Iris pigment epithelial cell (primary cell): Measurements from ENCODE around the gene ELF2.
A peak's percentile ranks its signal among the peaks of the same experiment; 100 is the strongest.
"Not testable (repeated sequence)": the region's sequence is repeated elsewhere in the genome, so short reads cannot be mapped to it uniquely, and the experiment has no call there.

Experiments
- DNase-seq: peaks from one replicate; pipeline ENCODE4 v3.0.0-alpha.2; 2011; ENCODE audit warnings: low read depth

ELF2 gene

DNA sequence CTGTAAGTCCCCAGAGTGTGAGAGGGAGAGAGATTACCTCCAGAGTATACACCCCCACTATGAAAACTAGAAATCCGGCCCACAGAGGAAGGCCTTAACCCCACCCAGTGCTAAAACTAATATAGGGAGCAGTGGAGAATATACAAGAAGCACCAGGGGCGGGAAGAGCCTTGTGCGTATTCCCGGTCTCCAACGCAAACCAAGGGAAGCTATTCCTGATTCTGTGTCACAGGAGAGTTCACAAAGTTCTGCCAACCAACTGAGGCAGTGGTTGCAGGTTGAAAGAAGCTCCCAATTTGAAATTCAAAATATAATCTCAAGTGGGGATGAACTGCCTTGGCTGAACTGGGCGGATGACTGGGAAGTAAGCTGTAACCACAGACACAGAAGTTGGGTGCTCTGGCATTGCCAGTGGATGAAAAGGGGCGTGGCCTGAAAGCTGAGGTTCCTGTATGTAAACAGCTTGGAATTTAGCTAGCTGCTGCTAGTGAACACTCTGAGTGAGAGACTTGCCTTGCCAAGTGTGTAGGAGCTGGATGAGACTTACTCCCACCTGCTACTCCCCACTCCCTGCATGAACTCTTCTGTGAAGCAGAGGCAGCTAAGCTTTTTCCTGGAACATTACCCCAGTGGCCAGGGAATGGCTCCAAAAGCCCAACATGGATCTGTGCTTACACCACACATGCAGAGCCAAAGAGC, 32.7 kb downstream of the ELF2 start:
- DNase-seq, result peak; percentile 85

DNA sequence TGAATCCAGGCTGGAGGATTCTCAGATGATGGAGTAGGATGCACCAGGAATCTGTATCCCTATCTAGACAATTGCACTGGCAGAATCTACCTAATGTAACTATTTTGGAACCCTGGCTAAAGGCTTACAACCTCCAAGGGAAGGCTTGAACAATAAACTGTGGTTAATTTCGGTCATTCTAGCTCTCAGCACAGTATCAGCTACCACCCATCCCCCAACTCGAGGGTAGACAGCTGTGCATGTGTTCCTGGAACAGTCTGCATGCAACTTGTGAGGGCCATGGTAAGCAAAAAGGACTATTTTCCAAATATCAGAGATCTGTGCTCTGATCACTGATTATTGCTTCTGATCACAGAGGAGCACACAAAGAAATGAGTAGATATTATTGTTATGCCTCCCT, 34.0 kb downstream of the ELF2 start:
- DNase-seq, result no peak

DNA sequence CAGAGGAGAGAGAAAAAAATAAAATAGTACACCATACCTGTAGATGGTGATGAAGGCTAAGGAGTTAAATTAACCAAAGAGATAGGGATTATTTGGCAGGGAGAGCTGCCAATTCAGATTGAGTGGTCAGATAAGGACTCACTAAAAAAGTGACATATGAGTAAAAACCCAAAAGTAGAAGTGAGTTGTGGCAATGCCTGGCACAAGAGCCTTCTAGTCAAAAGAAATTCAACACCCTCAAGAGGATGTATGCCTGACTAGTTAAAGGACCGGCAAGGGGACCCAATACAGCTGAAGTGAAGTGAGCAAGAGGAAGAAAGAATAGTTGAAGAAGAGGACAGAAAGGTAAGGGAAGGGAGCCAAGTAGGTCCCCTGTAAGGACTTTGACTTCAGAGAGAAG, 34.9 kb downstream of the ELF2 start:
- no peak for DNase-seq

DNA sequence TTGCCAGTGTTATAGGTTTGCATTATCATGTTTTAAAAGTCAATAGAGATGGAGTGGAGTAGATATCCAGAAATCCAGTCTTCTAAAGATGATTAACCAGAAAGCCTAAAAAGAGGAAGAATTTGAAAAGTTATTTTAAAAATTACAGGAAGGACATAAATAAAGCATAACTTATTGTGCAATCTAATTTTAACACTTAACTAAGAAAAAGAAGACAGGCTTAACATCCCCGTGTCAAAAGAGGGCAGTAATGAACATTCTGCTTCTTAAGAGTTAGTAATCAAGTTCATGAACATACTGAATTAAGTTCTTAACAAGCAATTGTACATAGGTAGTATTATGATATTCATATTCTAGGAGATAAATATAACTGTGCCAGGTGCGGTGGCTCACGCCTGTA, 39.3 kb downstream of the ELF2 start:
- DNase-seq, result no peak

DNA sequence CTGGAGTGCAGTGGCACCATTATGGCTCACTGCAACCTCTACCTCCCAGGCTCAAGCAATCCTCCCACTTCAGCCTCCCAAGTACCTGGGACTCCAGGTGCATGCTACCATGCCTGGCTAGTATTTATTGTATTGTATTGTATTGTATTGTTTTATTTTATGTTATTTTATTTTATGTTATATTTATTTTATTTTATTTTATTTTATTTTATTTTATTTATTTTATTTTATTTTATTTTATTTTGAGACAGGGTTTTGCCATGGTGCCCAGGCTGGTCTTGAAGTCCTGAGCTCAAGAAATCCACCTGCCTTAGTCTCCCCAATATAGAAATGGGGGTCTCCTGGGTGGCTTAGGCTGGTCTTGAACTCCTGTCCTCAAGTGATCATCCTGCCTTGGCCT, 42.6 kb downstream of the ELF2 start:
- no peak for DNase-seq

DNA sequence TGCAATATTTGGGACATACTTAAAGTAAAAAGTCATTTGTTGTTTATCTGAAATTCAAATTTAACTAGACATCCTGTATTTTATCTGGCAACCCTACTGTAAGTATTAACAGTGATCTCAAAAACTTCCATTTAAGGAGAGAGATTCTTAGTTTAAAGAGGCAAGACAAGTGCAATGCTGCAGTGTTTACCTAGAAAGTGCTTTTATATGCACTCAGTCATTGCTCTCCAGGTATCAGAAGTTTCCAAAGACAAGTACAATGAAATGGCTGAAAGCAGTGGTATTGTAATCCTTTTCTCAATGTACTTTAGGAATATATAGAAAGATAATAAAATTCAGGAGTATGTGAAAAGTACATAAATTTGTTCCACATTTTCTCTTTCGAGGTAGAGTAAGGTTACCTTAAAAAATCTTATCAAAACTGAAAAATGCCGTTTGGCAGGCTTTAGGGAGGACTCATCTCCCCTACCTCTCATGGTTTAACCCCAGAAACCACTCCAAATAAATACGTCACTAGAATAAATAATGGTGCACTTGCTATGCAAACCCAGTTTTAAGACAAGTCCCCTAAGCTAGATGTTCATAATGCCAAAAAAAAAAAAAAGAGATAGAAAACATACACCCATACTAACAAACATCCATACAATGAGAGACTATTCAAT, 45.7 kb downstream of the ELF2 start:
- no peak for DNase-seq

DNA sequence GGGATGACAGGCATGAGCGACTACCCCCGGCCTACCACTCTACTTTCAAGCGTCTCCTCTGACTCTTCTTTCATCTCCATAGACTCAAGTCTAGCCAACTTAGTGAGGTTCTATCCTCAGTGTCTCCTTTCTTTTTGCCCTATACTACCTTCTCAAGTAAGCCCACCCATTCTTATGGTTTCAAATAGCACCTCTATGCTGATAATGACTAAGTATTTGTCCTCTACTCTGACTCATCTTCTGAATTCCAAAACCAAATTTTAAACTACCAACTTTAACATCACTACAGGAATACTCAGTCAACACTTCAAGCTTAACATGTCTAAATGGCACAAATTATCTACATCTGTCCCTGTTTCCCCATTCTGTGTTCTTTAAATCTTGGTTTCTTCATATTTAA, 47.8 kb downstream of the ELF2 start:
- no peak for DNase-seq

DNA sequence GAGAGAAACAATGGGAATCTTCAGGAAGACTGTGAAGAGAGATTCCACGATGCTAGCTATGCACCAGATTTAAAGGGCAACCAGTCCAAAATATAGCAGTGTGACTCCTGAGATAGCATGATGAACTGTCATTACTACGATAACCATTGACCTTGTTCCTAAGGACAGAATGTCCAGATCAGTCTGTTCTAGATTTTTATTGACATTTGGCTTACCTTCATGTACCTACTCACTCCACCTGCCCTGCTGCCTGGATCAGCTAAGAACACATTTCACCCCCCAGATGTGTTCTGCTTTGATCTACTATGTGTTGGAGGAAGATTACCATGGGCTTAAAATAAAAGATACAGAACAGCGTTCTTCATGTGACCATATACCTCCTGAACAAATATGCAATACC, 50.1 kb downstream of the ELF2 start:
- DNase-seq, result no peak

DNA sequence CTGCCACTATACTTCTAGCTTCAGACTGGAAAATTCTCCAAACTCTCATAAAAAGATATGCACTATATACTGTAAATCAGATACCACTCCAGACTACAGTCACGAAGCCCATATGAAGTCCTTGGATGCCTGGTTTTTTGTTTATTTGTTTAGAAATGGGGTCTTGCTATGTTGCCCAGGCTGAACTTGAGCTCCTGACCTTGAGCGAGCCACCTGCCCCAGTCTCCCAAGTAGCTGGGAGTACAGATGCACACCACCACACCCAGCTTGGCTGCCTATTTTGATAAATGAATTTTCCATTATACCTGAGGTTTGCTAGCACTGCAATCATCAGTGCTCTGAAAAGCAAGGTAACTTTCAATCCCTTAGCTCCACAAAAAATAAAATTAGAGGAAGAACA, 53.1 kb downstream of the ELF2 start:
- DNase-seq, result no peak

DNA sequence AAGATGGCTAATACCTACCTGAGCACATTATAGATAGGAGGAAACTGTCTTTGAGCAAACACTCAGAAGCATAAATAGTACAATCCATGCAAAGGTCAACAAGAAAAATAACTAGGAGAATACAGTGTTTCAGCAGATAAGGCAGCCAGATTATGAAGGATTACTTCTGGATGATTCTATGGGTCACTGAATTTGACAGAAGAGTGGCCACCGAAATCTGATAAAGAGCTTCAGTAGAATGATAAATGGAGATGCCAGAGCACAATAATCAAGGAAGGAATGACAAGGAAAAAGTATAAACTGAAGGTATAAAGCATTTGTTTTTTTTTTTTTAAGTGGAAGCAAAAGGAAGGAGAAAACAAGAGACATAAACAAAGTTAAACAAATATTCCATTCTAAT, 58.7 kb downstream of the ELF2 start:
- no peak for DNase-seq

DNA sequence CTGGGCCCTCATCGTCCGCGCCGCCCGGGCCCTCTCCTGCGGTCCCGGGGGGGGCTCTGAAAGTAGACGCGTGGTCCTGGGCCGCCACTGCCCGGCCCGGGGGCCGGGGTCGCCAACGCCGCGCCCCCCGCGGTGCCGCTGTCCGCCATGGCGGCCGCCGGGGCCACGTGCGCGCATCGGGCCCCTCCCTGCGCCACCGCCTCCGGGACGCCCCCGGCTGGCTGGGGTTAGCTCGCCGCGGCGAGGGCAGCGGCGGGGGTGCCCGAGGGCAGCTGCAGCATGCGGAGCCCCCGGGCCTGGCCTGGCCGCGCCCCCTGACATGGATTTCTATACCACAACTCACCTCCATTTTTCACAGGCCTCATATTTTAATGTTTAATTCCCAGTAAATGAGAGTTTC, 61.8 kb downstream of the ELF2 start:
- no peak for DNase-seq

DNA sequence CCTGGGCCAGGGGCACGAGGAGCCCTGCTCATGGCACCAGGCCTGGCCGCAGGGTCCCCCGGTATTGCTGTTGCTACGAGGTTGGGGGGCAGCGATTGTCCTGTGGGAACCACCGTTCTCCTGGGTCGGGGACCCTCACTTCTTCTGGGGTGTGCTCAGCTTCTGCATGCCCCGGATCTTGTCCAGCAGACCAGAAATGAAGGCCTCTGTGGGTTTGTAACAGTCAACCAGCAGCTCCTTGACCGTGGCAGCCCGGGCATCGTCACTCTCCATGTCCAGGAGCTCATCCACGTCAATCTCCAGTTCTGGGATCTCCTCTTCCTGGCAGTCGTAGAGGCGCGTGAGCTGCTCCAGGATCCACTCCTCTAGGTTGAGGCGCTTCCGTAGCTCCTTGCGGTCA, 62.2 kb downstream of the ELF2 start:
- not testable (repeated sequence) for DNase-seq

DNA sequence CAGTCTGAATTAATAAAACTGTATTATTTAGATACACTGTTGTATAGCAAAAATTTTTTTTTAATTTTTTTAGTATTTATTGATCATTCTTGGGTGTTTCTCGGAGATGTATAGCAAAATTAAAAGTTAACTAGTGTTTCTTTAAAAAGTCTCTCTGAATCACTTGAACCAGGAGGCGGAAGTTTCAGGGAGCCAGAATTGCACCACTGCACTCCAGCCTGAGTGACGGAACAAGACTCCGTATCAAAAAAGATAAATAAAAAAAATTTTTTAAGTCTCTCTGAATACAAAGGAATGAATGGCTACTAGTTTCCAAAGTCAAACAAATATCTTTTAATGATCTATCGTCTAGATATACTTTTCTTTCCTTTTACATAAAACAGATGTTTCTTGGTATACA, 64.4 kb downstream of the ELF2 start:
- DNase-seq, result no peak

DNA sequence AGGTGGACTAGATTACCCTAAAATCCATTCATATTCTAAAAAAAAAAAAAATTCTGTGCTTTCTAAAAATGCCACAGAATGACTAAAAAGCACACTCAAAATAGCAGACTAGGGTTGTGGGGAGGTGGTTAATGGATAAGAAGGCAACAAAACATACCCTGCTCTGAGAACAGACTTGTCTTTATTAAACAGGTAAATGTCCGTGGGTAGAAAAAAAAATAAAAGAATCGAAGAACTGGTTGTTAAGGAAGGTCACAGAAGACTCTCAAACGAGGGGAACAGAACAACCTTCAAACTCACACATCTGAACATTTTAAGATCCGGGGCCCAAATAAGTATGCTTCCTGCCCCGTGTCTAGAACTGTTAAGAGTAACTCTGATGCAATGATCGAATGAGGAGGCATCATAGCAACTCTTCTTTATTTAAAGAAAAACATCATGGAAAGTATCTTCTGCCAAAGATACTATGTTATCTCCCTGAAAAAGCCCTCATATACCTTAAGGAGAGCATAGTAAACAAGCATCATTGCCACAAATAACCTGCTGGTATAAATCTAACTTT, 68.4 kb downstream of the ELF2 start:
- DNase-seq, result no peak

DNA sequence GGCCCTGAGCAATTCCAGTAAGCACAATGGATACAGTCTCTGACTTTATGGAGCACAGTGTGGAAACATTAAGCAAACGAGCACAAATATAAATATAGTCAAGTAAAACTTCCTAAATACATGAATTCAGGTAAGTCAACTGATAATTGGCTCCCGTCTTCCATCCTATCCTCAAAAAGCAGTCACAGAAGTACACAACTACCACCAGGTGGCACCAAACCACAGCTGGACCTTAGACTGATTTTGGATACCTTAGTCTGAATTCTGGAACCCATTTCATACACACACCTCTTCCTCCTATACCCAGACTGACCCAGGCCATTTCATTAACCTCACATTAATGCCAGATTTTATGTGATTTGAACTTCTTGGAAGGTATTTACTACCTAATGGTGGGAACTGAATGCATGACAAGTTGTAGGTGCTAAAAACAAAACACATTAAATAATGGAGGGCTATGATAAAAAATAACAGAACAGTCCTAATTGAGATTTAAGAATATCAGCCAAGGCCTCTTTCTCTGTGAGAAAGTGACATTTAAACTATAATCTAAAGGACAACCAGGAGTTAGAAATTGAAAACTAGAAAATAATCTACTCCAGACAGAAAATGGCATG, 77.5 kb downstream of the ELF2 start:
- DNase-seq, result peak; percentile 82

DNA sequence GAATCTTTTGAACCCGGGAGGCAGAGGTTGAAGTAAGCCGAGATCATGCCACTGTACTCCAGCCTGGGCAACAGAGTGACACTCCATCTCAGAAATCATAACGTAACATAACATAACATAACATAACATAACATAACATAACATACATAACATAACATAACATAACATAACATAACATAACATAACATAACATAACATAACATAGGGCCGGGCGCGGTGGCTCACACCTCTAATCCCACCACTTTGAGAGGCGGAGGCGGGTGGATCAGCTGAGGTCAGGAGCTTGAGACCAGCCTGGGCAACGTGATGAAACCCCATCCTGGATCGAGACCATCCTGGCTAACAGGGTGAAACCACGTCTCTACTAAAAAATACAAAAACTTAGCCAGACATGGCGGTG, 84.7 kb downstream of the ELF2 start:
- no peak for DNase-seq

DNA sequence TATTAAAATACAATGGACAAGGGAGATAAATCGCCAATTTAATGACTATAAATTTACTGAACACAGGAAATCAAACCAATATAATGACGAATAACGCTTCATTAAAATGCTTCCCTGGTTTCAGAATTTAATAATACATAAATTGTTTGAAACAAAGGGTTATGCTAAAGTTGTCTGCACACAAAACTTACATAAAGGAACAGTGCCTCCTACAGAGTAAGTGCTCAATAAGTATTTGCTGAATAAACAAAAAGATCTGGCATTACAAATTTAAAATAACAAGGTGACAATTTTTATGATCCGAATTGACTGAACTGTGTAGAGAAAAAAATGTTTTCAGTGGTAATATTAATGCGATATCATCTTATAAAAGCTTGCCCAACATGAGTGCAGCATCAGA, 91.9 kb downstream of the ELF2 start:
- DNase-seq, result peak; percentile 35

DNA sequence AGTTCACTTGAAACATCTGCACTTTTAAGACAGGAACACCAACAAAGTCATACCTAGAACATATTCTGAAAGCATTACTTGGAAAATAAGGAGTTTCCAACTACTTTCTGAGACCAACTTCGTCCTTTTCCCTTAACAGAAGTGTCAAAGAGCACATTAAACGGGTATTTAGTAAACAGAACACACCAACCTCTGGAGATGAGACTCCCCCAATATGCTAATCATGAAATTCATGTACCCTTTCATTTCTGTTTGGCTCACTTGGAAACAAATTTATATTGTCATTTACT, 92.3 kb downstream of the ELF2 start:
- peak; percentile 1 for DNase-seq

DNA sequence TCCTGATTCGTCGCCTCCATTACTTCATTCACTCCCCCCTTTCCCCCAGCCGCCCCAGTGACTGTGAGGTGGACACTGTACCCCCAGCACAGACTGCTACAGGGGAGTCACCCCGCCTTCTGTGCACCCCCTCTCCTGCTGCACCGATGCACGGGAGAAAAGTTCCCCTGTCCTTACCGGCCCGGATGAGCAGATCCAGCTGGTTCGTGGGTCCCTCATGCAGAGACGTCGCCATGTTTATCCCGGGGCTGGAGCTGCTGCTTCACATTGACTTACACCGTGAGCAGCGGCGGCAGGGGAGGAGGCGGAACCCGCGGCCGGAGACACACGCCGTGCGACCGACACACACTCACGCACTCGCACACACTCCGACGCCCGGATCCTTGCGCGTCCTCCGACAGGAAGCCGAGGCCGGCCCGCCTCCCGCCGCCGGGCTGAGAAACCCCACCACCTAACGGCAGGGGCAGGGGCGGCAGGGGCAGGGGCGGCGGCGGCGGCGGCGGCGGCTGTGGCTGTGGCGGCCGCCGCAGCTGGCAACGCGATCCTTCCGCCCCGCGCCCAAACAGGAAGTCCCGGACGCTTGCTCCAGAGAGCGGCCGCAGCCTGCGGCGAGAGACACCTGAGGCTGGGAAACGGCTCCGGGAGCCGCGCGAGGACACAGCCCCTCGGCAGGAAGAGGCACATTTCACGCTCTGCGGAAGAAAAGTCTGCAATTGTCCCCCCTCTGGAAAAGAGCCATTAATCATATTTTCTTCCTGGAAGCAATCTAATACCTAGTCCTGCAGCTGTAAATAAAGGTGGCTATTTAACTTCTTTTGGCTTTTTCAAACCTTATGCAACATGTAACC, 92.8 kb downstream of the ELF2 start:
- peak; percentile 92 for DNase-seq

DNA sequence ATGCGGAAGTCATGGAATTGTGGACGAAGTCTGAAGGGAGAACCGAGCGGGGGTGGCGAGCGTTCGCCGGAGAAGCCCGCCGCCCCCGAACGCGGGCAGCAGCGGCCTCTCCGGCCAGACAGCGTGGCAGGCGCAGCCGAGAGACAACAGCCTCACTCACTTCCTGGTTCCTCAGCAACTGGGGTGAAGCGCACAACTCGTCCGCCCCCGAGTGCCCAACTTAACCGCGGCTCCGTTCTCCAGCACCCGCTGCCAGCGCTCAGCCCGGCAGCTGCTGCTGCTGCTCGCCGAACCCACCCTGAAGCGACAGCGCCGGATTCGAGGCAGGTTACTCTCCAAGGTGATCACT, 93.4 kb downstream of the ELF2 start:
- peak; percentile 79 for DNase-seq

DNA sequence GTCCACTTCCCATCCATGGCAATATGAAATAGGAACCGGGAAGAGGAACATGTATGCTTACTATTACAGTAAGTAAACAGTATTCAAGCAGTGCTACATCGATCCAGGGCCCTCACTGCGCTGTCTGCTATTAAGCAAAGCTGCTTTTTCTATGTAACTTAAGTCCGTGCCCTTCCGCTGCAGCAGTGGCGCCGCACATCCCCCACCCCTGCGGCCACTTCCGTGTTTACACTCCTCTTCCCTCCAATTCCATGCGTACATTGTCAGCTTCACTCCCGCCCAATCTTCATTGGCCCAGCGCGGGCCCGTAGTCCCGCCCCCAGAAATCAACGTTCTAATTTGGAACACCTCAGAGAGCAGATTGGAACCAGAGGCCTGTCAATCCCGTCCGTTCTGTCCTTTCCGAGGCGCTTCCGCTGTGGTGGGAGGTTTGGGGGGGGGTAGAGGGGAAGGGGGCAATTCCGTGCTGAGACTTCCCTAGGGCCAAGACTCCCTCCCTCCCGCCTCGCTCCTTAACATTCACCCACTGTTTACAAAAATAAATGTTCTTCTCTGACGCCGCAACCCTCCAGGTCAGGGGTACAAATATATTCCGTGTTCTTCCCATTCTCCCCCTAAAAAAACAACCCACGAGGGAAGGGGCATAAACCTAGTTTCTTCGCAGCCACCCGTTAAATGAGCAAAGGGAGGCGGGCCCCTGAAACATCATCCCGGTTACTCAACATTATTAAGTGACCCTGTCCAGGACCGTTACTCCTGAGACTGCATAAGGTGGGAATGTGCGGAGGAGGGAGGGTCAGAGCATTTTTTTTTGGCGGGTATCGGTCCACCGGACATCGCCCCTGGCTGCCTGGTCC, 94.0 kb downstream of the ELF2 start:
- DNase-seq, result peak; percentile 98

DNA sequence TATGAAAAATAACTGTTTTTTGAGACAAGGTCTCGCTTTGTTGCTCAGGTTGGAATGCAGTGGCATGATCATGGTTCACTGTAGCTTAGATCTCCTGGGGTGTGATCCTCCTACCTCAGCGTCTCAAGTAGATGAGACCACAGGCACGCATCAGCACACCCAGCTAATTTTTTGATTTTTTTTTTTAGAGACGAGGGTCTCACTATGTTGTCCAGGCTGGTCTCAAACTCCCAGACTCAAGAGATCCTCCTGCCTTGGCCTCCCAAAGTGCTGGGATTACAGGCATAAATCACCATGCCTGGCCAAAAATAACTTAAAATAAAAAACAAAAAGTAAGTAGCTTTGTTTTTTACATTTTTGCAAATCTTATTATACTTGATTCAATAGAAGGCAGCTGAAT, 98.1 kb downstream of the ELF2 start:
- DNase-seq, result no peak
